HEK293 (cell line): ENCODE measurements around the gene DNMT3B.

Experiments used
- CTCF ChIP-seq: fragments of 450-650 bp; formaldehyde crosslinking; IDR thresholded peaks from 2 replicates; pipeline ENCODE4 v1.5.1; 2016; ENCODE audit warnings: missing biosample characterization, missing genetic modification characterization
- ZNF404 ChIP-seq: fragments of 450-650 bp; formaldehyde crosslinking; IDR thresholded peaks from 2 replicates; pipeline ENCODE4 v1.5.1; 2017; ENCODE audit warnings: missing biosample characterization, missing genetic modification characterization

- TF ChIP-seq ZNF404 (tag by site-specific recombination) (no peak), CTCF (no peak)
These were observed 34.5 kb upstream of the DNMT3B start for GRCh38 chr20:32727683-32728082.
